GM10266 (cell line): ENCODE results near the gene ZMAT5.
A peak's percentile ranks its signal among the peaks of the same experiment; 100 is the strongest.

Experiments used
- DNase-seq: peaks from one replicate; pipeline ENCODE4 v3.0.0; 2012; ENCODE audit errors: extremely low spot score
- TF ChIP-seq, protein P1 (sequence below): IDR thresholded peaks from 2 replicates; pipeline ENCODE4 v1.5.1; 2012; ENCODE audit warnings: mild to moderate bottlenecking, low read depth; ENCODE audit not compliant: control insufficient read depth, insufficient read depth; ENCODE audit errors: missing control alignments

Gene ZMAT5

DNA sequence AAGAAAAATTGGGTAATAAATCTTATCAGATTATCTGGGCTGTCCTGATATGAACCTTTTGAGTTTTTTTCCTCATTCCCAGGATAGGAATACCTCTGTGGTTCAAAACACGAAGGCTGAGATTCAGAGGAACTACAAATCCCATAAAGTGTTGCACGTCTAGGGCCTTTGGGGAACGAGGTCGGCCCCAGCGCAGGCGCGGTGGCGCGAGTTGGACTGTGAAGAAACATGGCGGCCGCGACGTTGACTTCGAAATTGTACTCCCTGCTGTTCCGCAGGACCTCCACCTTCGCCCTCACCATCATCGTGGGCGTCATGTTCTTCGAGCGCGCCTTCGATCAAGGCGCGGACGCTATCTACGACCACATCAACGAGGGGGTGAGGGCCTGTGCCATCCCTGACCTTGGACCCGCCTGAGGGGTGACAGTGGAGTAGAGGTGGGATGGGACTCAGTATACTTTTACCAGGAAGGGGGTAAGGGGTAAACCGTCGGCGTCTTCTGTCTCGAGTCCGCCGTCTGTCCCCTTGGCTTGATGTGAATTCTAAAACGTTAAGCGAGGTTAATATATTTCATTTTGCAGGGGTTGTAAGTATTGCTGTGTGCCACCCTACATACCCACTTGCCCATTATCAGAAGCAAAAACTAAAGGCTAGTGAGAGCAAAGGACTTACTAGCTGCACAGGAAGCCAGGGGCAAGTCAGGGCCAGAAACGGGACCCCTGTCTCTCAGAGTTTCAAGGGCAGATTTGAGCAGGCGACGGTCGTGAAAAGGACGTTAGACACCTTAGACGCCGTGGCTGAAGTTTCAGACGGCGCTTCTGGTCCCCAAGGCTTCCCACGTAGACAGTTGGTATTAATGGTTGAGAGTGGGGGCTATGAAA lies 604 bp upstream of the ZMAT5 start, which contains the start of gene UQCR10:
TSS of gene UQCR10 (plus strand) at position 199 of the 881 bp plus-strand sequence. CDS start at position 229, 30 bp downstream.
- TF ChIP-seq, protein P1, sequence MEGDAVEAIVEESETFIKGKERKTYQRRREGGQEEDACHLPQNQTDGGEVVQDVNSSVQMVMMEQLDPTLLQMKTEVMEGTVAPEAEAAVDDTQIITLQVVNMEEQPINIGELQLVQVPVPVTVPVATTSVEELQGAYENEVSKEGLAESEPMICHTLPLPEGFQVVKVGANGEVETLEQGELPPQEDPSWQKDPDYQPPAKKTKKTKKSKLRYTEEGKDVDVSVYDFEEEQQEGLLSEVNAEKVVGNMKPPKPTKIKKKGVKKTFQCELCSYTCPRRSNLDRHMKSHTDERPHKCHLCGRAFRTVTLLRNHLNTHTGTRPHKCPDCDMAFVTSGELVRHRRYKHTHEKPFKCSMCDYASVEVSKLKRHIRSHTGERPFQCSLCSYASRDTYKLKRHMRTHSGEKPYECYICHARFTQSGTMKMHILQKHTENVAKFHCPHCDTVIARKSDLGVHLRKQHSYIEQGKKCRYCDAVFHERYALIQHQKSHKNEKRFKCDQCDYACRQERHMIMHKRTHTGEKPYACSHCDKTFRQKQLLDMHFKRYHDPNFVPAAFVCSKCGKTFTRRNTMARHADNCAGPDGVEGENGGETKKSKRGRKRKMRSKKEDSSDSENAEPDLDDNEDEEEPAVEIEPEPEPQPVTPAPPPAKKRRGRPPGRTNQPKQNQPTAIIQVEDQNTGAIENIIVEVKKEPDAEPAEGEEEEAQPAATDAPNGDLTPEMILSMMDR = no peak
- DNase-seq = peak; percentile 90

GRCh38 chr22:29765905-29766631 lies 739 bp downstream of the ZMAT5 start:
- DNase-seq = peak; percentile 40
- TF ChIP-seq, protein P1 = no peak

GRCh38 chr22:29762263-29762662 lies 4.5 kb downstream of the ZMAT5 start:
- no peak for DNase-seq
- TF ChIP-seq, protein P1 = no peak

- no peak for DNase-seq
- TF ChIP-seq, protein P1 = no peak
Measured at GRCh38 chr22:29758959-29759358, 7.8 kb downstream of the ZMAT5 start.

DNA sequence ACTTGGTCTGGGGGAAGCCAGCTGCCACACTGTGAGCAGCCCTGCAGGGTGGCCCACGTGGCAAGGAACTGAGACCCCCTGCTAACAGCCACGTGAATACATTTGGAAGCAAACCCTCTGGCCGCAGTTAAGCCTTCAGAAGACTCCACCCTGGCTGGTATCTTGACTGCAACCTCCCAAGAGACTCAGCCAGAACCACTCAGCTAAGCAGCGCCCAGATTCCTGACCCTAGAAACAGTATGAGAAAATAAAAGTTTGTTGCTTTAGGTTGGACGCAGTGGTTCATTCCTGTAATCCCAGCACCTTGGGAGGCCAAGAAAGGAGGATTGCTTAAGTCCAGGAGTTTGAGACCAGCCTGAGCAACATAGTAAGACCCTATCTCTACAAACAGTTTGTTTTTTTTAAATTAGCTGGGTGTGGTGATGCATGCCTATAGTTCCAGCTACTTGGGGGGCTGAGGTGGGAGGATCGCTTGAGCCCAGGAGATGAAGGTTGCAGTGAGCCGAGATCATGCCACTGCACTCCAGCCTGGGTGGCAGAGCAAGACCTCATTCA lies 8.7 kb downstream of the ZMAT5 start:
- DNase-seq = no peak

GRCh38 chr22:29757096-29757495 lies 9.7 kb downstream of the ZMAT5 start:
- TF ChIP-seq, protein P1 = no peak
- DNase-seq = no peak

More for the DNA sequence above, 8.7 kb downstream of the ZMAT5 start:
- TF ChIP-seq, protein P1 = no peak
